HG03439 (cell line): ENCODE data around the gene CDK8.

Source experiments
- ATAC-seq: cut with Tn5 transposase; IDR thresholded peaks from one replicate; pipeline ENCODE4 v1.9.1; 2021; ENCODE audit warnings: mild to moderate bottlenecking, moderate library complexity; ENCODE audit not compliant: unreplicated experiment

CDK8 gene

GRCh38 chr13:26253787-26254582 lies at the start of gene CDK8:
CDK8 (plus strand) TSS chr13:26254129; CDS start chr13:26254642, 513 bp downstream.
- ATAC-seq = peak; percentile 90

DNA sequence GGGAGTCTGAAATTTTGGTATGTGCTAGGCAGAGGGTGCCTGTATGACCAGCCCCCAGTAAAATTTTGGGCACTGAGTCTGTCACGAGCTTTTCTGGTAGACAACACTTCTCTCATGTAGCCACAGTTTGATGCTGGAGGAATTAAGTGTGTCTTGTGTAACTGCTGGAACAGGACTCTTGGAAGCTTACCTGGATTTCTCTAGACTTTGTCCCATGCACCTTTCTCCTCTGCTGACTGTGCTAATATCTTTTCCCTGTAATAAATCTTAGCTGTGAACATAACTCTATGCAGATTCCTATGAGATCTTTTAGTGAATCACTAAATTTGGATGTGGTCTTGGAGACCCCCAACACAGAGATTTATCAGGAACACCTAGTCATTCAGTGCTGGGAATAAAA lies 45.6 kb upstream of the CDK8 start:
- ATAC-seq = no peak

- no peak for ATAC-seq
These were observed 40.6 kb upstream of the CDK8 start for GRCh38 chr13:26213345-26213744.

- no peak for ATAC-seq
These were observed 39.9 kb upstream of the CDK8 start for GRCh38 chr13:26213982-26214381.

DNA sequence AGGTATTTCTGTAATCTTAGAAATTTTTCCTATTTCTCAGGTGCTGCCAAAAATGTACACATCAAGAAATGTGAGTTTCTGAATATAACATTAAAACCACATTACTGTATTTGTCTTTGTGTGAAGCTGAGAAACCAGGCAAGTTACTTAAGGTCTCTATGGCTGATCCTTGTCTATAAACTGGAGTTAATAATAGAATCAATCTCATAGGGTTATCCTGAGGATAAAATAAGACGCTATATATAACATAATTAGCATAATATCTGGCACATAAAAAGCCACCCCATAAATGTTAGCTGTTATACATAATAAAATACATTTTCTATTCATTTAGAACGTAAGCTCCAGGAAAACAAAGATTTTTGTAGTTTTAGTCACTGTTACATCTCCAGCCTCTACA lies 37.9 kb upstream of the CDK8 start:
- no peak for ATAC-seq

DNA sequence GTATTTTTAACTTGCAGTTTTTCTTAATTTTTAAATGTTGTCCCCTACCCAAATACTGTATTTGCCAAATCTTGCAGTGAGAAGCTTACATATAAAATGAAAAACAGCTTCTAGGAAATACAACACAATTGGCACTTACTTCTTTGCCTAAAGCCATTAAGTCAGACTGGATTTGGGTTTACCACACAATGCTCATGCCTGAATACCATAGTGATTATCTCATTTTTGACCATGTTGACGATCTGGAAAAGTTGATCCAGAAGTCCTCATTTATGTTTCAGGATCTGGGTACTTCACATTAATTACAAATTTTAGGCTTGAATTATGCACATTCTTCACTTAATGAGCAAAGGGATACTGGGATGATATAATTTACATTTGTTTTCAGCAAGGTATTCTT lies 34.2 kb upstream of the CDK8 start:
- no peak for ATAC-seq

DNA sequence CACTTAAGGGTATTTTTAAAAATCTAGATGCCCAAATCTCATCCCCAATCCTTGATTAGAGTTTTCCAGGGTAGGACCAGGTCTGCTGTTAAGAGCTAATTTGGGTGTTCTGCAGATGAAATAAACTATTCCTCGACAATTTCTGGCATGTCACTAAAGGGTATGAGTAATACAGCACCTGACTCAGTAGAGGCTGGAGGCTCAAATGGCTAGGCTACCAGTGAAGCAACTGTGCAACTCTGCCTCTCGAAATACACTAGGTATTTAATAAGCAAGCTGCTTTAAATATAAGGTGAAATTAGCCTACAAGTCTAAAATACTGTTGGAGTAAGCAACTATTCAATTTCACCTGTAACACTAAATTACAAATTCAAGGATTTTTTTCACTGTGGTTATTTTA lies 33.4 kb upstream of the CDK8 start:
- no peak for ATAC-seq

DNA sequence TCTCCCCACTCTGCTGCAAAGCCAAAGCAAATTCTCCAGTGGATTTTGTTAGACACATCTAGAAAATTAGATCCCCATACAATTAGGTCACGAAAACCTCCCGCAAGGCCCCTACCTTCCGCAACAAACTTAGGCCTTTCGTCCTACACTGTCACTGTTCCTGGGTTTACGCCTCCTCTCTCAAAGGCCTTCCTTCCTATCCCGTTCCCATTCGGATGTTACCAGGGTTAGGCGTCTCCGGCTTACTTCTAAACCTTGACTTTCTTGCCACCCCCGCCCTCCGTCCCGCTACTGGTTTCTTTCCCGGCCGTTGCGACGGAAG lies 32.6 kb upstream of the CDK8 start:
- peak; percentile 25 for ATAC-seq

DNA sequence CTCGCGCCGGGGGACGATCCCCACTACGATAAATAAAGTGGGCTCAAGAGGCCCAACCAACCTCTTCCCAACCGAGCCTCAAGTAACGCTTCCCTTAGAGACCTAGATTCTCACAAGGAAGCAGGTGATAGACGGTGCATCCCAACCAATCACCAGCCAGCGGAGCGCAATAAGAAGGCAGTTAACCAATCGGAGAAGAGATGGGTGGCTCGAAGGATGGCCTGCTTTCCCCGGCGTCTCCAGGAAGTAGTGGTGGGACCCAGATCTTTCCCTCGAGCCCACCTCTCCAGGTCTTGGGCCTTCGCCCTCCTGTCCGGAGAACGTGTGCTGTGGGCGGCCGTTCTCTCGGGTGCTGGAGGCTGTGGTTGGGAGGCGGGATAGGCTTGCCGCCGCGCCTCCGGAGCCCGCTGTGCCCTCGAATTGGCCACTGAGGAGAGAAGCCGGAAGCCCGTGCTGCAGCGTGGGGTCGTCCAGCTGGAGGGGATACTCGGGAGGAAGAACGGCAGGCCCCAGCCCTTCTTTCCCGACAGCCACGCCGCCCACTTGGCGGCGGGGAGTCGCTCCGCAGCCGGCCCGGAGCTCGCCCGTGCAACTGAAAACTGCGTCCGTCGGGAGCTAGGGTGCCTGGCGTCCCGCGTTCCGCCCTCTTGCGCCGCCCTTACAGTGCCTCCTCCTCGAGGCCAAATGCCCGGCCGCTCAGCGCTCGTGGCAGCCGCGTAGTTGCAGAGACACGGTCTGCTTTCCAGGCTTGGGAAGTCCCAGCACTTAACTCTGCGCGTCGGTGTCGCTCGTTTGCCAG lies 32.0 kb upstream of the CDK8 start, which contains the start of gene RNF6:
TSS of gene RNF6 (minus strand) at position 594 of the 799 bp plus-strand sequence. CDS start 2,665 bp downstream, outside the sequence.
- ATAC-seq = peak; percentile 92

- peak; percentile 53 for ATAC-seq
These were observed 31.3 kb upstream of the CDK8 start for GRCh38 chr13:26222520-26223046.

DNA sequence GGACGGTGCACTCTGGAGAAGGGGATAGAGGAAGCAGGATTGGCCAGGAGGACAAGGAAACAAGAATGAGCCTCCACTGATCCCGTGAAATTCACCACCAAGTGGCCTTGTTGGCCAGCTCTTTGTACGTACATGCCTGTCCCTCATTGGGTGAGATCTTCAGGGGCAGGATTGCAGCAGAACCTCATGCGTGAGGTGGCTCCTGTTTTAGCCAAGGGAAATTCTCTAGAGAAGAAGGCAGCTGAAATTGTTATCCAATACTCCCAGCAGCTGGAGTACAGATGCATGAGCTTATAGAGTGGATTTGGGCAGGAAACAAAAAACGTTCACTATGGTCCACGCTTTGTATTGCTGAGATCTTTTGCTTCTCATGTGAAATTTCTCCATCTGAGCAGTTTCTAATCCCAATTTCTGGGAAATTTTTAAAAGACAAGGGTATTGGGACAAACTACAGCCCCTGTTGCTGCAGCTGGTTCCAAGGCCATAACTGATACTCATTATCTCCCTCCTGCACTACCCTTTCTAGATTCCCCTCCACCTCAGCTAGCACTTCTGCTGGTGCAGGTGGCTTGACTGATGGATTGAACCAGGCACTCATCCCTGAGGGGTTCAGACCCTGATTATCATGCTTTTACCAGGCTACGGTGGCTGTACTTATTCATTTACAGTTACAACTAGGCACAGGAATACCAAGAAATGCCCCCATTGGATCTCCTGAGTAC lies 27.9 kb upstream of the CDK8 start:
- no peak for ATAC-seq

DNA sequence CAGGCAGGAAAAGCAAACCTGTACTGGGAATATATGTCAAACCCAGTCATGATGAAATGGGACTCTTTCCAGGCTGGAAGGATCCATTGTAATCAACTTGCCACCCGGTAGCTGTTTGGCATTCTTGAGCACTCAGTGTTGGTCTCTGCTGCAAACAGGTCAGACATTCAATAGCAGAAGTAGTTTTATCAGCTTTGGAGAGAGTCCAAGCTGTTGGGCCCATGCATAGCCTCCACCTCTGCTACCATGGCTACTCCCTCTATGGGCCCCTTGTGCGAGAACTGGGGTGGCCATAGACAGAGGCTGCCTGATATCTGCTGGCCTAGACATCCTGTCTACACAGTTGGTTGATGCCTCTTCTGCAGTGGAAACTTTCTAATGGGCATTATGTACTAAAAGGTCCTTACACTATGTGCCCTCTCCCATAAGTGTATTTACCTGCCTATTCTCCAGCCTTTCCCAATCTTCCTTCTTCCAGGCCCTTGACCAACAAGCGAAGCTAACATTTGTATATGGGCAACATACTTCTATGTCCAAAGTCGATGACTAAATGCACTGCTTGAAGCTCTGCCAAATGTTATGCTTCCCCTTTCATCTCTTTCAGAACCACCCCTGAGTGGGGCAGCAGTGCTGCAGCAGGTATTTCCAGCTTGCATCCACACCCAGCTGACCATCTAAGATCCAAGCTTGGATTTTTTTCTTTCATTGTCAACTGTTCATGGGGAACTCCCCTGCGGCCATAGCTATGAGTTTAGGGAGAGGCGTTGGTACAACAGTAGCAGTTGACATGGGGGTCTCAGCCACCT lies 26.6 kb upstream of the CDK8 start:
- ATAC-seq = no peak

DNA sequence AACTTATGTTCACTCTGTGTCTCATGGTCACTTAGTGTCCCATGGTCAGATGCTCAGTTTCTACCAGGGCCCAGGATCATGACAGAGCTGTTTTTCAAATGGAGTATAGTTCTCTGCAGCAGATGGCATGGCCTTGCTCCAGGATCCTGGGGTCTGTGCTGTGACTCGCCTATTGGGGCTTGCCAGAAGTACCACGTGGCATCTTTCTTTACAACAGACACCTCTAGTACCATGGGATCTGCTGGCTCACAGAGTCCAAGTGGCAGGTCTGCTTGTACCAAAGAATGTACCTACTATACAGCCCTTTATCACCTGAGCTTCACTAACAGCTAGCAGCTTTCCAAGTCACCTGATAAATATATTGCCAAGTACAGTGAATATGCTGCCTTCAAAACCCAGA lies 25.8 kb upstream of the CDK8 start:
- no peak for ATAC-seq

DNA sequence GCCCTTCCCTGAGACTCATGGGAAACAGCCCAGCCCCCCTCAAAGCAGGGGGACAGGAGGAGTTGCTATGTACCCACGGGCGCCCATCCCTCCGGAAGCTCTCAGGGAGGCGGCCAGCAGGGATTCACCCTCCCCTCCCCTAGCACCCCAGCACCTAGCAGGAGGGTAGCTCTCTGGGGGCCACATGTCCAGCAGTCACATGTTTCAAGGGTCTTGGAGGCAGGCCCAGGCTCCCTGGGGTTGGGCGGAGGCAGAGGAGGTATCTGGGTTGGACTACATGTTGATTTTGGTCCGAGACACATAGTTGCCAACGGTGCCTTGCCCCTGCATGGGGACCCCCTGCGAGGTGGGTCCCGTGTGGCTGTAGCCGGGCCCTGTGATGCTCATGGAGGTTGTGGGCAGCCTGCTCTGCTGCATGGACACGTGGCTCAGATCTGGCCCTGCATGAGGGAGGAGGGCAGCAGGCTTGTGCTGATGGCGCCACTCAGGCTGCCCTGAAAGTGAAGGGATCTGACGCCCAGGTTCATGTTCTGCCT lies 24.8 kb upstream of the CDK8 start:
- ATAC-seq = no peak

GRCh38 chr13:26230703-26231102 lies 23.2 kb upstream of the CDK8 start:
- no peak for ATAC-seq

DNA sequence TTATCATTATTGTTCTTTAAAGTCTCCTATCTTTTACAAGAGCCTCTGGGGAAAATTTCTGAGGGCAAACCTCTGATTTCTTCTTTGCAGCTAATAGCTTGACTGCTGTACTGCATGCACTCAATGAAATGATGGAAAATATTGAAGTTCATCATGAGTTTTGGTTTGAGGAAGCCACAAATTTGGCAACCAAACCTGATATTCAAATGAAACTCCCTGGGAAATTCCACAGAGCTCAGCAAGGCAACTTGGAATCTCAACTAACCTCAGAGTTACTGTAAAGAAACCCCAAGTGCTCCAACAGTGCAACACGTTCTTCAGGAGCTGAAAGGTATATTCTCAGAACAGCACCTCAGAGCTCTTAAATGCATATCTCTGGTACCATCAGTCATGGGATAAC lies 17.6 kb upstream of the CDK8 start:
- ATAC-seq = no peak

- no peak for ATAC-seq
These were observed 7.8 kb upstream of the CDK8 start for GRCh38 chr13:26246154-26246553.

DNA sequence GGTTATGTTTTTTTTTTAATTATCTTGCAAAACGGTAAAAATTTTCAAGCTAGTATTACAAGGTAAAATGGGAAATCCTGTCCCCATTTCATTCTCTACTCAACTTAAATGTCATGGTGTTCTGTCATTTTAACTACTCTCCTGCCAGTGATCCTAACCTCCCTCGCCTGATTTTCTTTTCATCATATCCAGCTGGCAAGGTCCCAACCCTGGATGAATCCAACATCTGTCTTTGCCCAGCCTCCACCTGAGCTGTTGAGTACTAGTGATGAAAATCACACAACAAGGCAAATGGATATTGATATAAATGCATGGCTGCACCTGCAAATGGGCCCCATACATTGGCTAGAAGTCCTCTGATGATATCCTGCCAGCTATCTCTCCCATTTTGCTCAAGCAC lies 6.9 kb upstream of the CDK8 start:
- ATAC-seq = no peak

DNA sequence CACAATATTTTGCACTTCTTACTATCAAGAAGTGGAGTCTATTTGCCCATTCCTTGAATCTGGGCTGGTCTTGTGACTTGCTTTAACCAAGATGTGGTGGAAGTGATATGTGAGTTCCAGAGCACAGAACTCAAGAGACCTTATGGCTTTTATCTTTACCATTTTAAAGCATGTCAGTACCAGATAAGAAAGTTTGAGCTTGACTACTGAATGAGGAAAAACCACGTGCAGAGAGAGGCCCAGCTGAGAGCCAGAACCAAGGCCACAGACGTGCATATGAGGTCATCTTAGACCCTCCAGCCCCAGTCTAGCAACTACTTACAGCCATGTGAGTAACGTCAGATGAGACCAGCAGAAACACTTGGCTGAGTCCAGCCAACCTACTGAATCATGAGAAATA lies 6.3 kb upstream of the CDK8 start:
- ATAC-seq = no peak

GRCh38 chr13:26249551-26249950 lies 4.4 kb upstream of the CDK8 start:
- no peak for ATAC-seq
